Urothelium cell line (cell line): ENCODE measurements around the gene SEMA3A.

Experiments
- DNase-seq: peaks from one replicate; pipeline ENCODE4 v3.0.0; 2011; ENCODE audit warnings: low spot score, mixed read lengths
- FAIRE-seq: peaks from 2 replicates; lab custom pipeline; 2011; peaks lifted over from hg19 to GRCh38; lab: Jason Lieb, UNC

Gene SEMA3A

GRCh38 chr7:84113906-84114850, 80.4 kb downstream of the SEMA3A start:
- DNase-seq = no peak
- FAIRE-seq = no peak

- DNase-seq = no peak
- FAIRE-seq = no peak
These were observed 81.3 kb downstream of the SEMA3A start for GRCh38 chr7:84113286-84113685.

GRCh38 chr7:84112771-84113170, 81.8 kb downstream of the SEMA3A start:
- no peak for FAIRE-seq
- no peak for DNase-seq

- no peak for DNase-seq
- no peak for FAIRE-seq
These were observed 82.7 kb downstream of the SEMA3A start for GRCh38 chr7:84111842-84112241.

- DNase-seq (no peak), FAIRE-seq (no peak)
These were observed 84.2 kb downstream of the SEMA3A start for GRCh38 chr7:84110400-84110799.

GRCh38 chr7:84108787-84109186, 85.8 kb downstream of the SEMA3A start:
- DNase-seq (no peak), FAIRE-seq (no peak)

- FAIRE-seq (no peak), DNase-seq (no peak)
These were observed 86.5 kb downstream of the SEMA3A start for GRCh38 chr7:84108119-84108518.

GRCh38 chr7:84107259-84107658, 87.3 kb downstream of the SEMA3A start:
- FAIRE-seq (no peak), DNase-seq (no peak)

GRCh38 chr7:84106291-84106690, 88.3 kb downstream of the SEMA3A start:
- DNase-seq (no peak), FAIRE-seq (no peak)

GRCh38 chr7:84105586-84105985, 89.0 kb downstream of the SEMA3A start:
- peak; percentile 20 for FAIRE-seq
- no peak for DNase-seq

- DNase-seq = no peak
- FAIRE-seq = no peak
These were observed 89.8 kb downstream of the SEMA3A start for GRCh38 chr7:84104826-84105225.

GRCh38 chr7:84102213-84102612, 92.4 kb downstream of the SEMA3A start:
- FAIRE-seq (no peak), DNase-seq (no peak)

GRCh38 chr7:84100866-84101265, 93.7 kb downstream of the SEMA3A start:
- DNase-seq = peak; percentile 27
- FAIRE-seq = peak; percentile 79

GRCh38 chr7:84095971-84096370, 98.6 kb downstream of the SEMA3A start:
- FAIRE-seq (no peak), DNase-seq (no peak)

- no peak for FAIRE-seq
- peak; percentile 43 for DNase-seq
These were observed 102.4 kb downstream of the SEMA3A start for GRCh38 chr7:84092207-84092606.

- DNase-seq = no peak
- no peak for FAIRE-seq
These were observed 103.3 kb downstream of the SEMA3A start for GRCh38 chr7:84091318-84091717.

- FAIRE-seq (no peak), DNase-seq (no peak)
These were observed 105.8 kb downstream of the SEMA3A start for GRCh38 chr7:84088802-84089201.

GRCh38 chr7:84085998-84086397, 108.6 kb downstream of the SEMA3A start:
- FAIRE-seq (peak; percentile 94), DNase-seq (no peak)

GRCh38 chr7:84085147-84085546, 109.4 kb downstream of the SEMA3A start:
- peak; percentile 83 for FAIRE-seq
- DNase-seq = peak; percentile 45

- FAIRE-seq (no peak), DNase-seq (no peak)
These were observed 110.7 kb downstream of the SEMA3A start for GRCh38 chr7:84083846-84084245.

- FAIRE-seq (no peak), DNase-seq (no peak)
These were observed 112.5 kb downstream of the SEMA3A start for GRCh38 chr7:84081973-84082522.

- no peak for DNase-seq
These were observed 117.3 kb downstream of the SEMA3A start for GRCh38 chr7:84077336-84077735.

More at GRCh38 chr7:84077336-84077735, 117.3 kb downstream of the SEMA3A start:
- FAIRE-seq = no peak
